Prostate gland (tissue), 2 donors: ENCODE measurements around the gene DNM3. TPM values are rescaled to one million over a fixed set of nuclear protein-coding genes. Genes with fewer than 3 reads are reported as not detected.
"Not testable (repeated sequence)": the region's sequence is repeated elsewhere in the genome, so short reads cannot be mapped to it uniquely, and the experiment has no call there.

Experiments used
- DNase-seq: peaks from one replicate; pipeline ENCODE4 v3.0.0-alpha.2; 2019; ENCODE audit warnings: low spot score
- H3K27ac ChIP-seq, 2 donors: fragments of 200-600 bp; sonication (generic); 2 replicates each; pipeline ENCODE4 v1.5.1; 2017 to 2019
- H3K27me3 ChIP-seq: fragments of 200-600 bp; sonication (generic); replicated peaks from 2 replicates; pipeline ENCODE4 v1.5.1; 2019; ENCODE audit not compliant: insufficient read depth
- H3K36me3 ChIP-seq, 2 donors: fragments of 200-600 bp; sonication (generic); 1 replicate in 1 of 2; 2 replicates in 1 of 2; pipeline versions ENCODE4 v1.5.1 to v1.8.1; 2017 to 2019
- H3K4me1 ChIP-seq: fragments of 200-600 bp; sonication (generic); replicated peaks from 2 replicates; pipeline ENCODE4 v1.5.1; 2019
- H3K4me3 ChIP-seq, 2 donors: fragments of 200-600 bp; sonication (generic); 2 replicates each; pipeline ENCODE4 v1.5.1; 2017 to 2019
- H3K9me3 ChIP-seq: fragments of 200-600 bp; sonication (generic); 2 replicates; pipeline ENCODE4 v1.5.1; 2017
- POLR2A ChIP-seq: fragments of 450-650 bp; IDR thresholded peaks from one replicate; pipeline ENCODE4 v1.6.1; 2016; ENCODE audit warnings: antibody characterized with exemption, mild to moderate bottlenecking
- POLR2AphosphoS5 ChIP-seq: sonication (generic); formaldehyde crosslinking; IDR thresholded peaks from one replicate; pipeline ENCODE4 v1.6.1; 2017; ENCODE audit warnings: antibody characterized with exemption
- WGBS: methylation state at CpG from one replicate; pipeline ENCODE4 v1.1.5; 2018; 5-methylcytosine and 5-hydroxymethylcytosine counted together
- intact Hi-C: fragments of 100-400 bp; cut with DNase I; formaldehyde crosslinking; loops from one replicate; pipeline ENCODE4 v1.14.2; 2022
- total RNA-seq, 2 donors: library from RNA; depleted of rRNA; stranded (reverse); fragments of >200 nt; gene quantifications; one replicate each; pipeline ENCODE4 v1.1.0, GENCODE V29; 2016
- TF ChIP-seq, protein P1 (sequence below), 4 experiments: fragments of 200-600 bp in 2 of 4; fragments of 450-650 bp in 2 of 4; sonication (generic) in 2 of 4; IDR thresholded peaks; 1 replicate in 3 of 4; 2 replicates in 1 of 4; pipeline ENCODE4 v1.5.1; 2016 to 2019; ENCODE audit warnings: antibody characterized with exemption in 4 of 4, mild to moderate bottlenecking in 2 of 4, moderate library complexity in 2 of 4

Gene DNM3
- total RNA-seq, 2 donors from 2014 or later, result 2.3 to 5.3 TPM

DNA sequence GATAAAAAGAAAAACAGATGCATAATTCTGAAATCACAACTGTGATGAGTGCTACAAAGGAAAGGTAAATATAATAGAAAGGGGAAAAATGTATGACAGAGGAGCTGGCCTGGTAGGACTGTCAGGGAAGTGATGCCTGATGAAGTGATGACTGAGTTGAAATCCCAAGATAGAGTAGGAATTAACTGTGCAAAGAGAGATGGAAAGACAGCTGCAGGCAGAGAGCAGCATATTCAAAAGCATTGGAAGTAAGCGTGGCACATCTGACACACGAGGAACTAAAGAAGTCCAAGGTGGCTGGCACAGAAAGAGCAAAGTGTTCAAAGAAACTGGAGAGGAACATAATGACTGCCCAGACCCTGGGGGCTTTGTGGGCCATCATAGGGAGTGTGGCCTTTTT lies 457.6 kb downstream of the DNM3 start:
- H3K27me3 ChIP-seq, result no peaks in the 10 kb centered on the region
- no peak overlapping the region for H3K27ac ChIP-seq
- WGBS, result 91% methylated on average over 2 of the region's 2 CpGs
- TF ChIP-seq, protein P1, sequence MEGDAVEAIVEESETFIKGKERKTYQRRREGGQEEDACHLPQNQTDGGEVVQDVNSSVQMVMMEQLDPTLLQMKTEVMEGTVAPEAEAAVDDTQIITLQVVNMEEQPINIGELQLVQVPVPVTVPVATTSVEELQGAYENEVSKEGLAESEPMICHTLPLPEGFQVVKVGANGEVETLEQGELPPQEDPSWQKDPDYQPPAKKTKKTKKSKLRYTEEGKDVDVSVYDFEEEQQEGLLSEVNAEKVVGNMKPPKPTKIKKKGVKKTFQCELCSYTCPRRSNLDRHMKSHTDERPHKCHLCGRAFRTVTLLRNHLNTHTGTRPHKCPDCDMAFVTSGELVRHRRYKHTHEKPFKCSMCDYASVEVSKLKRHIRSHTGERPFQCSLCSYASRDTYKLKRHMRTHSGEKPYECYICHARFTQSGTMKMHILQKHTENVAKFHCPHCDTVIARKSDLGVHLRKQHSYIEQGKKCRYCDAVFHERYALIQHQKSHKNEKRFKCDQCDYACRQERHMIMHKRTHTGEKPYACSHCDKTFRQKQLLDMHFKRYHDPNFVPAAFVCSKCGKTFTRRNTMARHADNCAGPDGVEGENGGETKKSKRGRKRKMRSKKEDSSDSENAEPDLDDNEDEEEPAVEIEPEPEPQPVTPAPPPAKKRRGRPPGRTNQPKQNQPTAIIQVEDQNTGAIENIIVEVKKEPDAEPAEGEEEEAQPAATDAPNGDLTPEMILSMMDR (IDR thresholded peaks at IDR 0.05), result no peak
- TF ChIP-seq POLR2AphosphoS5 (no peak), POLR2A (no peak)
- intact Hi-C loops, result no loop called here
- no peaks in the 10 kb centered on the region for H3K36me3 ChIP-seq
- H3K4me3 ChIP-seq, result no peak overlapping the region
- H3K9me3 ChIP-seq, result no peaks in the 10 kb centered on the region
- no peak for DNase-seq
- no peaks in the 10 kb centered on the region for H3K4me1 ChIP-seq

DNA sequence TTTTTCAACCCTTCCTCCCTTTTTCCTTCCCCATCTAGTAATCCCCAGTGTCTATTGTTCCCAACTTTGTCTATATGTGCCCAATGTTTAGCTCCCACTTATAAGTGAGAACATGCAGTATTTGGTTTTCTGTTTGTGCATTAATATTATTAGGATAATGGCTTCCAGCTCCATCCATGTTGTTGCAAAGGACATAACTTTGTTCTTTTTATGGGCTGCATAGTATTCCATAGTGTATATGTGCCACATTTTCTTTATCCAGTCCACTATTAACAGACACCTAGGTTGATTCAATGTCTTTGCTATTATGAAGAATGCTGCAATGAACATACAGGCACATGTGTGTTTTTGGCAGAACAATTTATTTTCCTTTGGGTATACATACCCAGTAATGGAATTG lies 458.2 kb downstream of the DNM3 start:
- no peak overlapping the region for H3K27ac ChIP-seq
- no peak for TF ChIP-seq POLR2A
- TF ChIP-seq, protein P1 (IDR thresholded peaks at IDR 0.05), result no peak
- no peak for TF ChIP-seq POLR2AphosphoS5

DNA sequence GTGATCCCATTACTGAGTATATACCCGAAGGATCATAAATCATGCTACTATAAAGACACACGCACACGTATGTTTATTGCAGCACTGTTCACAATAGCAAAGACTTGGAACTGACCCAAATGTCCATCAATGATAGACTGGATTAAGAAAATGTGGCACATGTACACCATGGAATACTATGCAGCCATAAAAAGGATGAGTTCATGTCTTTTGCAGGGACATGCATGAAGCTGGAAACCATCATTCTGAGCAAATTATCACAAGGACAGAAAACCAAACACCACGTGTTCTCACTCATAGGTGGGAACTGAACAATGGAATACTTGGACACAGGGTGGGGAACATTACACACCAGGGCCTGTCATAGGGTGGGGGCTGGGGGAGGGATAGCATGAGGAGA lies 466.2 kb downstream of the DNM3 start:
- intact Hi-C loops, result not testable (repeated sequence)
- 83% methylated on average over 4 of the region's 4 CpGs for WGBS

More for the DNA sequence above, 458.2 kb downstream of the DNM3 start:
- DNase-seq, result no peak
- no peaks in the 10 kb centered on the region for H3K36me3 ChIP-seq
- no peaks in the 10 kb centered on the region for H3K9me3 ChIP-seq
- intact Hi-C loops, result no loop called here
- H3K4me1 ChIP-seq, result no peaks in the 10 kb centered on the region
- no peaks in the 10 kb centered on the region for H3K27me3 ChIP-seq
- H3K4me3 ChIP-seq, result no peak overlapping the region

DNA sequence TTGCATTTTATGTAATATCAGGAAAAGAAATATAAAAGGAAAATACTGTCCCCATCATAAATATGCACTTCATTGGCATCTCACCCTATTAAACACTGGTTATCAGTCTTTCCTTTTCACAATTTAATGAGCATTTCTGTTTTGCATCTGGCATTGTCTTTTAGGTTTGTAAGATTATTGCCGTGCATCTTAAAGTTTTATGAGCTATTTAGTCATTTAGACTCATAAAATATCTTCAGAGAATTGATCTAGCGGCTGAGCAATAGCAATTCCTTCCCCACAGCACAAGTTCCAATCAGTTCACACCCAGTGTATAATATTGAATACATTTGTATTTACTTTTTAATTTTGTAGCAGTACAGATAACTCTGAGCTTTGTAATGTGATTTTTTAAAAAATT lies 466.8 kb downstream of the DNM3 start:
- H3K27me3 ChIP-seq, result no peaks in the 10 kb centered on the region
- no peak overlapping the region for H3K27ac ChIP-seq
- TF ChIP-seq, protein P1 (IDR thresholded peaks at IDR 0.05), result no peak
- TF ChIP-seq POLR2AphosphoS5, result no peak
- no peak for TF ChIP-seq POLR2A
- H3K4me3 ChIP-seq, result no peak overlapping the region
- no peaks in the 10 kb centered on the region for H3K36me3 ChIP-seq
- DNase-seq, result no peak
- 33% methylated on average over 2 of the region's 2 CpGs for WGBS
- no peaks in the 10 kb centered on the region for H3K9me3 ChIP-seq
- H3K4me1 ChIP-seq, result no peaks in the 10 kb centered on the region
- intact Hi-C loops, result no loop called here

More for the DNA sequence above, 466.2 kb downstream of the DNM3 start:
- H3K4me1 ChIP-seq, H3K27ac ChIP-seq, H3K27me3 ChIP-seq, DNase-seq, H3K36me3 ChIP-seq, H3K9me3 ChIP-seq, H3K4me3 ChIP-seq: not testable (repeated sequence)

DNA sequence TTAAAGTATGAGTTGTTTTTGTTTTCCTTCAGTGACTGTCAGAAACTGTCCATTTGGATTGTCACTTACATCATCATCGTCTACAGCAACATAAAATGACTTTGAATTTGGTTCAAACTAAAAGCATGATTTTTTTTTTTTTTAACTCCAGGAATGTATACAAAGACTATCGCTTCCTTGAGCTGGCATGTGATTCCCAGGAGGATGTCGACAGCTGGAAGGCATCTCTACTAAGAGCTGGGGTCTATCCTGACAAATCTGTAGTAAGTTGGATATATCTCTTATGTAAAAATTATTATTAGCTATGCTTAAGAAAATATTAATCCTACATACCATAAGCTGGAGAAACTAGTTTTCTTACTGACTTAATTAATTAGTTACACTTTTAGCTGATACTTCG lies 467.3 kb downstream of the DNM3 start:
- H3K4me3 ChIP-seq, result no peak overlapping the region
- H3K27ac ChIP-seq, result no peak overlapping the region
- DNase-seq, result no peak
- no peaks in the 10 kb centered on the region for H3K4me1 ChIP-seq
- TF ChIP-seq POLR2A (no peak), POLR2AphosphoS5 (no peak)
- TF ChIP-seq, protein P1 (IDR thresholded peaks at IDR 0.05), result no peak
- 66% methylated on average over 4 of the region's 4 CpGs for WGBS
- H3K36me3 ChIP-seq, result no peaks in the 10 kb centered on the region
- intact Hi-C loops, result no loop called here
- H3K9me3 ChIP-seq, result no peaks in the 10 kb centered on the region
- no peaks in the 10 kb centered on the region for H3K27me3 ChIP-seq
